Measurements from ENCODE around the gene TENM4.

DNA sequence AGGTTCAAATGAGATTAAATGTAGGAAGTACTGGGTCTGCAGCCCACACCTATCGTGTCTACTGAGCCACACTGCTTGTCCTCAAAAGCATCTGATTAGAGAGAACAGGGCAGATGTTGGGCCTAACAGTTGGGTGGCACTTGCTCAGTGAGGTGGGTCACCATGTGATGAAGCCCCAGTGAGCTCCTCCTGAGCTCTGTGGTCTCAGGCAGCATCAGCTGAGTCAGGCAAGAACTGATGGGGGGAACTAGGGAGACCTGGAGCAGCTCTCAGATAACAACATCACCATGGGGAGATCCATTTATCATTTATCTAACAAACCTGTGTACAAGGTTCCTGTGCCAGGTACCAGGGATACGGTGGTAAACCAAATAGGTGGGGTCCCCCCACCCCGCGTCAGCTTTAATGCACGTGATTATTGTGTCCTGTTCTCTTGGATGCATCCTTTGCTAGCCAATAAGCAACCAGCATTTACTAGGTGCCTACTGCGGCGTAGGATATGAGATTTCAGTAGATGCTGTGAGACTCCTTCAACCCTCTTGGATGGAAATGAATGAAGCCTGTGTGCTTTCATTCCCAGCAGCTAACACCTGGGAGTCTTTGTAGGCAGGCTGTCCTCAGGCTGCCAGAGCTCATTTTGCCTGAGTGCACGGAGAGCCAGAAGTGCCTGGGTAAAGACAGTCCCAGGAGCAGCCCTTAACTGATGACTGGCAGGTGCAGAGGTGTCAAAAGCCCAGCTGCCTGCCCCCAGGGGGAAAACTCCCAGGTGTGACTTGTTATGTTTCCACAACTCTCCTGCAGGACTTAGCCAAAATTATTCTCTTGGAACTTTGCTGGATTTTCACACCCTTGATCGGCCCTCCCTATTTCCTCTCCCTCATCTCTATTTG lies 792.6 kb downstream of the TENM4 start:
- TF ChIP-seq, protein P1, sequence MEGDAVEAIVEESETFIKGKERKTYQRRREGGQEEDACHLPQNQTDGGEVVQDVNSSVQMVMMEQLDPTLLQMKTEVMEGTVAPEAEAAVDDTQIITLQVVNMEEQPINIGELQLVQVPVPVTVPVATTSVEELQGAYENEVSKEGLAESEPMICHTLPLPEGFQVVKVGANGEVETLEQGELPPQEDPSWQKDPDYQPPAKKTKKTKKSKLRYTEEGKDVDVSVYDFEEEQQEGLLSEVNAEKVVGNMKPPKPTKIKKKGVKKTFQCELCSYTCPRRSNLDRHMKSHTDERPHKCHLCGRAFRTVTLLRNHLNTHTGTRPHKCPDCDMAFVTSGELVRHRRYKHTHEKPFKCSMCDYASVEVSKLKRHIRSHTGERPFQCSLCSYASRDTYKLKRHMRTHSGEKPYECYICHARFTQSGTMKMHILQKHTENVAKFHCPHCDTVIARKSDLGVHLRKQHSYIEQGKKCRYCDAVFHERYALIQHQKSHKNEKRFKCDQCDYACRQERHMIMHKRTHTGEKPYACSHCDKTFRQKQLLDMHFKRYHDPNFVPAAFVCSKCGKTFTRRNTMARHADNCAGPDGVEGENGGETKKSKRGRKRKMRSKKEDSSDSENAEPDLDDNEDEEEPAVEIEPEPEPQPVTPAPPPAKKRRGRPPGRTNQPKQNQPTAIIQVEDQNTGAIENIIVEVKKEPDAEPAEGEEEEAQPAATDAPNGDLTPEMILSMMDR (IDR thresholded peaks at IDR 0.05) = no peak
- no peak for TF ChIP-seq TAF1 (IDR thresholded peaks at IDR 0.05; ENCODE audit: borderline replicate concordance, low read depth, low read length)
- TF ChIP-seq NRF1 (IDR thresholded peaks at IDR 0.05; ENCODE audit: low read depth, low read length) = no peak

Data from SK-N-SH (cell line).